SK-N-MC (cell line): ENCODE data around the gene MMP21.

Experiments used
- EZH2 ChIP-seq: fragments of 200-600 bp; sonication (generic); IDR thresholded peaks from one replicate; pipeline ENCODE4 v1.6.1; 2017; ENCODE audit warnings: antibody characterized with exemption
- FOXP2 ChIP-seq: optimal IDR thresholded peaks from 2 replicates; pipeline ENCODE3; 2011; ENCODE audit warnings: mild to moderate bottlenecking, moderate library complexity; ENCODE audit not compliant: insufficient read depth; ENCODE audit errors: extremely low read length, control extremely low read depth
- POLR2AphosphoS5 ChIP-seq: IDR thresholded peaks from 2 replicates; pipeline ENCODE4 v1.6.1; 2012; ENCODE audit warnings: mild to moderate bottlenecking, low read depth, low read length, borderline replicate concordance

- TF ChIP-seq EZH2, result no peak
- TF ChIP-seq POLR2AphosphoS5, result no peak
- no peak for TF ChIP-seq FOXP2
Observed at GRCh38 chr10:125808047-125808446, 32.4 kb upstream of the MMP21 start.
